ENCODE data around the gene CFAP77. TPM values are rescaled to one million over a fixed set of nuclear protein-coding genes. Genes with fewer than 3 reads are reported as not detected.

CFAP77 gene
- total and polyA plus RNA-seq, 2 of the 8 experiments (the other 6 are each of a cell fraction or from before 2014, with no cell fraction given), result 0.63 to 0.97 TPM

GRCh38 chr9:132447902-132448301 lies 37.9 kb downstream of the CFAP77 start:
- FAIRE-seq (no peak), DNase-seq (ENCODE audit: low read depth in 1 of 2, low spot score in 2 of 2) (no peak)
- Histone ChIP-seq H2AFZ (ENCODE audit: low read length) (0 out of 2 replicates have a peak overlapping the region, but pooled peaks have one; percentile 25), H3K79me2 (ENCODE audit: control insufficient read depth in 1 of 2, insufficient read depth in 2 of 2, low read length in 2 of 2) (no peaks in the 10 kb centered on the region), H2AK5ac (ENCODE audit: low read depth, low read length) (no peak overlapping the region), H3K56ac (replicated peaks; ENCODE audit: insufficient read length, low read depth, low read length) (no peak overlapping the region), H3K4me3 (ENCODE audit: extremely low read depth in 1 of 4, insufficient read depth in 2 of 4, low read depth in 3 of 4, low read length in 4 of 4) (no peak overlapping the region), H3K36me3 (ENCODE audit: control insufficient read depth in 2 of 4, insufficient read depth in 4 of 4, low read length in 3 of 4) (no peaks in the 10 kb centered on the region), H2BK5ac (ENCODE audit: low read depth, low read length) (no peak overlapping the region), H3K4ac (replicated peaks; ENCODE audit: insufficient read length, low read depth, low read length) (no peak overlapping the region), H3K27me3 (replicated peaks in 1 of 4; ENCODE audit: control insufficient read depth in 3 of 4, extremely low read depth in 1 of 4, insufficient read depth in 3 of 4, low read length in 3 of 4) (peaks cover 0 to 2% (median 0%) of the 10 kb centered on the region in 4 experiments; a peak in 1 of 7 replicates), H3K9ac (replicated peaks in 1 of 4; ENCODE audit: extremely low read depth in 1 of 4, low read depth in 3 of 4, low read length in 3 of 4) (no peak overlapping the region), H3K18ac (ENCODE audit: extremely low read depth, low read length) (no peak overlapping the region), H4K8ac (ENCODE audit: extremely low read depth, insufficient read depth, low read length) (no peak overlapping the region), H4K20me1 (replicated peaks in 1 of 2; ENCODE audit: control insufficient read depth in 1 of 2, insufficient read depth in 2 of 2, low read length in 2 of 2) (no peaks in the 10 kb centered on the region), H2BK15ac (ENCODE audit: low read length) (peak overlapping the region; percentile 90; the same call in 1 of the 2 replicates), H2BK120ac (replicated peaks; ENCODE audit: low read depth, low read length) (no peak overlapping the region), H3K23ac (ENCODE audit: insufficient read length) (no peak overlapping the region), H4K91ac (replicated peaks; ENCODE audit: insufficient read length, low read length) (no peak overlapping the region), H2BK12ac (ENCODE audit: low read depth, low read length) (no peak overlapping the region), H3K14ac (ENCODE audit: insufficient read length) (no peak overlapping the region), H3K79me1 (ENCODE audit: low read depth, low read length) (no peaks in the 10 kb centered on the region), H2BK20ac (ENCODE audit: low read length) (no peak overlapping the region), H3K27ac (ENCODE audit: low read depth, low read length) (no peak overlapping the region), H3K4me2 (ENCODE audit: insufficient read depth in 1 of 2, low read depth in 2 of 2, low read length in 2 of 2) (no peak overlapping the region), H3K9me3 (ENCODE audit: insufficient read depth in 2 of 2, low read depth in 1 of 2, low read length in 1 of 2) (no peaks in the 10 kb centered on the region), H3K4me1 (replicated peaks in 1 of 4; ENCODE audit: control insufficient read depth in 3 of 4, insufficient read depth in 4 of 4, low read length in 3 of 4) (peaks cover 0 to 2% (median 0%) of the 10 kb centered on the region in 4 experiments; a peak in 1 of 7 replicates), H3K23me2 (ENCODE audit: low read depth, low read length) (no peaks in the 10 kb centered on the region), H4K5ac (ENCODE audit: insufficient read length, low read depth, low read length) (no peak overlapping the region)
- ChIA-PET POLR2A (ENCODE audit: partially characterized antibody) (interaction anchor here (1.2 kb wide), 1 partner anchor 9 kb away, joined by 3 read pairs; no protein-coding TSS in a partner anchor), CTCF (ENCODE audit: partially characterized antibody) (interaction anchor here (0.6 to 5.8 kb wide), 16 partner anchors 9 to 1012 kb away, joined by 3 to 39 read pairs (median 4); partner anchors contain the start of gene CACFD1)
- 90% methylated on average over 4 of the region's 4 CpGs; no CpG with 5 or more reads in 1 of the 2 experiments for WGBS, 2 experiments (ENCODE audit: extremely low coverage in 1 of 2, insufficient coverage in 1 of 2, insufficient read length in 1 of 2, insufficient replicate concordance in 2 of 2, low coverage in 1 of 2, low lambda C conversion rate in 2 of 2, missing lambda C conversion rate in 1 of 2)
- TF ChIP-seq SP4 (IDR thresholded peaks at IDR 0.05; ENCODE audit: low read length) (no peak), SIRT6 (IDR thresholded peaks at IDR 0.05; ENCODE audit: low read length) (no peak), ATF2 (IDR thresholded peaks at IDR 0.05; ENCODE audit: low read length) (no peak), PHF8 (conservative IDR thresholded peaks at IDR 0.05; ENCODE audit: low read depth, low read length) (no peak), ATF3 (IDR thresholded peaks at IDR 0.05; ENCODE audit: insufficient read depth, low read depth, low read length) (no peak), SIX5 (IDR thresholded peaks at IDR 0.05; ENCODE audit: low read depth, low read length) (no peak), TCF12 (IDR thresholded peaks at IDR 0.05; ENCODE audit: low read depth, low read length) (no peak), JUND (IDR thresholded peaks at IDR 0.05; ENCODE audit: low read length) (no peak), SAP30 (IDR thresholded peaks at IDR 0.05; ENCODE audit: insufficient read depth, insufficient replicate concordance, low read length) (no peak), MAFK (IDR thresholded peaks at IDR 0.05; ENCODE audit: low read depth, low read length) (no peak), BACH1 (IDR thresholded peaks at IDR 0.05; ENCODE audit: low read length) (no peak), SUZ12 (IDR thresholded peaks at IDR 0.05; ENCODE audit: low read length) (no peak), POU5F1 (IDR thresholded peaks at IDR 0.05; ENCODE audit: low read depth, low read length) (no peak)

Data from H1 (cell line).